ENCODE data around the gene KIF25. TPM values are rescaled to one million over a fixed set of nuclear protein-coding genes. Genes with fewer than 3 reads are reported as not detected.

KIF25 gene
- total RNA-seq, 1 donor from 2014 or later = not detected

DNA sequence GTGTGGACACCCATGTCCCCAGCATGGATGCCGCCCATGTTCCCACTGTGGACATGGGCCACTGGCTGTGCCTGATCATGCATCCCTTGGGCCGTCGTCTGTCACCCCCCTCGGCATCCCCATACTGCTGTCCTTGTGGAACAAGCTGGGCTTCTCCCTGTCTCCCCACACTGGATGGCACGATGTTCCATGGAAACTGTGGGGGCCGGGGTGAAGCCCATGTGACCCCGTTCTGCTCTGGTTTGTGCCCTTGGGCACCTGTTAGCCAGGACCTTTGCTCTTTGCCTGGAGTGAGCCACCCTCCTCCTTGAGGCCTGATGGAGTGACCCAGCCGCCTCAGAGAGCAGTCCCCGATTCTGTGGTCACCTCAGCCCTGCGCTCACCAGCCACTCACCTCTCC lies 89.1 kb downstream of the KIF25 start:
- intact Hi-C loops (cut with micrococcal nuclease) = no loop called here

DNA sequence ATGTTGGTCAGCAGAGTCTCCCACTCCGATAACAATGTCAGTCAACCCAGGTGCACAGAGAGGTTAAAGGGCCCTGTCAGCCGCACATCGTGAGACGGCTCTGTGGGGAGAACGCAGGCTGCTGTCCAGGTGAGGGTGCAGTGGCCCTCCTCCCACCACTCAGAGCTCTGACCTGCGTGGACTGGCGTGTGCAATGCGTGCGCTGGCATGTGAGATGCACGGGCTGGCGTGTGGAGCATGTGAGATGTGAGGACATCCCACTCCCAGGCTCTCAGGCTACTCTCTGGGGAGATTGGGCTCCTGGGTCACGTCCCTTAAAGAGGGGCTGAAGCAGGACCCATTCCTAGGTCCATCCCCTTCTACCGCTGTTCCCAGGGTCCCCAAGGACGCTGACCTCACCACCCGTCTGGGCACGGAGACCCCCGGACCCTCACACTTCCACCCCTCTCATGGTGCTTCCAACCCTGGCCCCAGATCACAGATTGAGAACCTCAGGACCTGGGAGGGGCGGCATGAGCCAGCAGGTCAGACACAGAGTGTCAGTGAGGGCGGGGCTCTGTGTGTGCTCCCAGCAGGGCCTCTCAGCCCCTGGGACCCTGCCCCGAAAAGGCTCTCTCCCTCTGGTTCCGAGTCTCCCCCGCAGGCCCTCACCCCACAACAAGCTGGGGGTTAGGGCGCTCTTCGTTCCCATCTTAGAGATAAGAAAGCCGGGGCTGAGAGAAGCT lies 90.1 kb downstream of the KIF25 start:
- intact Hi-C loops (cut with micrococcal nuclease) = no loop called here

DNA sequence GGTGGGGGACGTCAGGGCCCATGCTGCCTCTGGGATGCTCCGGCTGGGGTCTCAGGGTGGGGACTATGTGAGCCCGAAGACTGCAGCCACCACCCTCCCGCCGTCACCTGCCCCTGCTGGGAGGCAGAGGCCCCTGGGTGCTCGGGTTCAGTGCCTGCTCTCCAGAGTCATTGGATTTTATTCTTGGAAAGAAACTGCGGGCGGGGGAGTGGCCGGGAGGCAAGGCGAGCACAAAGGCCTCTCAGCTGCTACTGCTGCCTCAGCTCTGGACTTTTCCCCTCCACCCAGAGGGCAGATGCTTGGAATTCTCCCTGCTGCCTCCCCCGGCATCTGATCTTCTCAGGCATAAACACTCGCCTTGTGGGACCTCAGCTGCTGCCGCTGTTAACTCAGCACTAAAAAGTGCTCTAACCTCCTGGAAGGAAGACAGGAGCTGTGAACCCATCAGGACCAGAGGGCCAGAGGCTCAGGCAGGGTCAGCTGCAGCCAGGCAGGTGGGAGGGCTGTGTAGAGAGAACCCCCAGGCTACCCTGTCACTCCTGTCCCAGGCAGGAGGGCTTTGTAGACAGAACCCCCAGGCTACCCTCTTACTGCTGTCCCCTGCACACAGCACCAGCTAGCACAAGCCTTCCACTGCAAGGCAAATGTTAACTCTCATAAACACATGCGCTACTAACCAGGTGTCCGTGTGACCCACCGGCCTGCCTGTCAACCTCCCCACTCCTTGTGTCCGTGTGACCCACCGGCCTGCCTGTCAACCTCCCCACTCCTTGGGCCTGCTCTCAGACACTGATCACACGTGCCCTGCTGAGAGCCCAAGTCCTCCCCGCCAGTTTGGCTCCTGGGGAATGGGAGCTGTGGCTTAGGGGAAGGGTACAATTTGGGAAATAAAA lies 90.9 kb downstream of the KIF25 start:
- intact Hi-C loops (cut with micrococcal nuclease) = no loop called here

DNA sequence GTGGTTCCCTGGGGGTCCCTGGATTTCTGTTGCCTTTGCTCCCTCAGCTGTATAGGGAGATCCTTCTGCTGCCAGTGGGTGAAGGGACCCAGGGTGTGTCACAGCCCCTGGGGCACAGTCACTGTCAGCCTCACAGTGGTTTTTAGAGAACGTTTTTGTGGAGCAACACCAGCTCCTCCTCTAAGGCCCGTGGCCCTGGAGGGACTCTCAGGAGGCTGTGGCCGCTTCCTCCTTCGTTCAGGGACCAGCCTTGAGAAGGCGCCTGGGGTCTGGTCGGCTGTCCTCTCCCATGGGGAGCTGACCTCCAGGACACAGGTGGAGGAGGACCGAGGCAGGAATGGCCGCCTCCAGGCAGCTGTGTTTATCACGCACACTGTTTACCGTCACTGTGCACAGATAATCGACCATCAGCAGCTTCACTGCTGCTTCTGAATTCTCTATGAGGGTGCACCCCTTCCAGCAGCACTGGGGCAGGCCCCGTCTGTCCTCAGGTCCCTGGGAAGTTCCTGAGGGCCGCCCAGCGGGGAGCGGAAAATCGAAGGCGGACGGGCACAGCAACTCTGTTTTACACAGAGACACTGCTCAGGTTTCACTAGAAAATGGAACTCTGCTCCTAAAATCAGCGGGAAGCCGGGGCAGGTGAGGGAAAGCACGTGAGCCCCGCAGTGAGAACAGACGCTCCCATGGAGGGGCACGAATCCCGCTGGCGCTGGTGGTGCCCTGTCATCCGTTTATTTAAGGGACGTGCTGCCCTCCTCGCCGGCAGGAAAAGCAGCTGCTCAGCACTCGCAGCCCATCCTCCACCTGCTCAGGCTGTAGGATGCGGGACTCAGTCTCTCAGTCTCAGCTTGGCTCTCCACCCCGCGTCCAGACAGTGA lies 92.0 kb downstream of the KIF25 start:
- intact Hi-C loops (cut with micrococcal nuclease) = no loop called here

DNA sequence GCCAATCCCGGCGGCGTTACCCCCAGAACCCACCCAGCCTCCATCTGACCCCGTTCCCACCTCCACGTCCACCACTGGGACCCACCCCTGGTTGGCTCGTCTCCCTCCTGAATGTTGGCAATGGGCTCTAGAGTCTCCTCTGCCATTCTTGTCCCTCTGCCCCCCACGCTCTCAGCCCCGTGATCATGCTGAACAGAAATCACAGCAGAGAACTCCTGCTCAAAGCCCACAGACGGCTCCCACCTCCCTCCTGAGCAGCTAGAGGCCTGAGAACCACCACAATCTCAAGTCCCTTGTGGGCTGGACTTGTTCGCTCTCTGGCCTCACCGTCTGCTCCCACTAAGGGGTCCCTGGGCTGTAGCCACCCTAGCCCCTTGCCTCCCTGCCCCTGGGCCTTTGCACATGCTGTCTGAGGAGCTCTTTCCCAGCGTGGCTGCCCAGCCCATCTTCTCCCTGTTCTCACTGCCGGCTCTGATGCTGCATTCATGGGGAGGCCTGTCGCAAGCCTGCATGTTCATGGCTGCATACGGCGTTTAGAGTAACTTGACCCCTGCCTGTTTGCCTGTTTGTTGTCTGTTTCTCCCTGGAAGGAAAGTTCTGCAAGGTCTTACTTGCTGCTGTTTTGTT lies 92.7 kb downstream of the KIF25 start:
- intact Hi-C loops (cut with micrococcal nuclease) = no loop called here

DNA sequence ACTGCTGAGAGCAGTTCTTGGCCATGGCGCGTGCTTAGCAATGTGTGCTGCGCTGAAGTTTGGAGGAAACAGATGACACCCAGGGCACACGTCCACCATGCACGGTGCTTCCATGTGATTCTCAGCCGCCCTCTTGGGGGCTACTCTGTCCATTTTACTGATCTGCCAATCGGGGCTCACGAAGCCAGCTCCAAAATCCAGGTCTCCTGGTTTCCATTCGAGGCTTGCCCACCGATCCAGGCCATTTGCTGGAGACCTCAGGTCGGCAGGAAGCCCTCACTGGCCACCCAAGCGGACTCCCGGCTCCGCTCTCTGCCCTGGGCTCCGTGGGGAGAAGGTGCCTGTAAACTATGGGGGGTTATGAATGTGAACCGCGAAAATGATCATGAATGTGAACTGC lies 93.2 kb downstream of the KIF25 start:
- intact Hi-C loops (cut with micrococcal nuclease) = no loop called here

DNA sequence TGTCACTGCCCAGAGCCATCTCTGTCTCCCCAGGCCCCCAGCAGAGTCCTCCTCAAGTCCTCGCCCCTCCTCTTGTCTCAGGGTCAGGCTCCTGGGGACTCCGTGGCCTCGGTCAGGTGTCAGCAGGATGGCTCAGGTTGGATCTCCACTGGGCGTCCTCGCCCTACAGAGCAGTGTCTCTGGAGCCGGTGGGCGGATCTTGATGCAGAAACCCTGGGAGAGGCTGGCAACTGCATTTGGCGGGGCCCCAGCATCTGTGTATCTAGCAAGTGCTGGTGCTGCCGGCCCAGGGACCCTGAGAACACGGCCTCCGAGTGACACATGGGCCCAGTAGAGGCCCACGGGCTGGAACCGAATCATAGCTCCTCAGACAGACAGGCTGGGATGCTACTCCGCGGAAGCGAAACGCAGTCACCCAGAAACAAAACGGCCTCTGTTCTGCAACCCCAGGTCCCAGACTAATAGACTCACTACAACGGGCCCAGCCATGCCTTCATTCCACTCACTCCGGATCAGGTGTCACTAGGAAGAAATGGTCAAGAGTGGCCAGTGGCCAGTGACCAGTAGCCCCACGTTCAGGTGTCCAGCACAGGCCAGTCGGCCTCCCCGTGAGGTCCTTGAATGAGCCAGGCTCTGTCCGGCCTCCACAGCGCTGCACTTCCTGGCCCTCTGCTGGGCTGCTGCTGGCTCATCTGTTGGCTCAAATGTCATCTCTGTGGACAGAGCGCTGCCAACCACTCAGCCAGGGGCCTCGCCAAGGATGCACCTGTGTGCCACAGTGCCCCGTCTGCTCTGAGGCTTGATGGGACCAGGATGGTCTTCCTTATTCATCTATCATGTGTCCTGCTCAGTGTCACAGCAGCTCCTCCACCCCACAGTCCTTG lies 94.2 kb downstream of the KIF25 start:
- intact Hi-C loops (cut with micrococcal nuclease) = no loop called here

DNA sequence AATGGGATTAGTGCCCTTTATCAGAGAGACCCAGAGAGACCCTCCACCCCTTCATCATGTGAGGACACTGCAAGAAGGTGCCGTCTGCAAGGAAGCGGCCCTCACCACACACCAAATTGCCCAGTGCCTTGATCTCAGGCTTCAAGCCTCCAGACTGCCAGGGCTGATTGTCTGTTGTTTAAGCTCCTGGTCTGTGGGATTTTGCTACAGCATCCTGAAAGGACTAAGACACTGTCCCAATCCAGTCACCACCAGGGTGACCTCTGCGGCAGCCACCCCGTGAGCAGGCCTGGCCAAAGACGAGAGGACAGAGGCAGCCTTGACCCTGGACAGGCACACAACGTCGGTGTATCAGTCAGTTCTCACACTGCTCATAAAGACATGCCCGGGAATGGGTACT lies 95.1 kb downstream of the KIF25 start:
- intact Hi-C loops (cut with micrococcal nuclease) = no loop called here

DNA sequence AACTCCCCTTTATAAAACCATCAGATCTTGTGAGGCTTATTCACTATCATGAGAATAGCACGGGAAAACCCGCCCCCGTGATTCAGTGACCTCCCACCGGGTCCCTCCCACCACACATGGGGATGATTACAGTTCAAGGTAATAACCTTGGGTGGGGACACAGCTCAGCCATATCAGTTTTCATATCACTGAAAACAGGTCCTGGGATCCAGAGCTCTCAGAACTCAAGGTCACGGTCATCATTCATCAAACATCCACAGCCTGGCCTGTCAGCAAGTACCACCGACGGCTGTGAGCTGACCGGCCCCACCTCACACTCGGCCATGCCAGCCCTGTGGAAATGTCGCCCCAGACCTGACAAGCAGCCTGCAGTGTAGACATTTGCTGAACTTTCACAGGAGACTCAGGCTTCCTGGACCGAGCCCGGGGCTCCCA lies 95.6 kb downstream of the KIF25 start:
- intact Hi-C loops (cut with micrococcal nuclease) = no loop called here

DNA sequence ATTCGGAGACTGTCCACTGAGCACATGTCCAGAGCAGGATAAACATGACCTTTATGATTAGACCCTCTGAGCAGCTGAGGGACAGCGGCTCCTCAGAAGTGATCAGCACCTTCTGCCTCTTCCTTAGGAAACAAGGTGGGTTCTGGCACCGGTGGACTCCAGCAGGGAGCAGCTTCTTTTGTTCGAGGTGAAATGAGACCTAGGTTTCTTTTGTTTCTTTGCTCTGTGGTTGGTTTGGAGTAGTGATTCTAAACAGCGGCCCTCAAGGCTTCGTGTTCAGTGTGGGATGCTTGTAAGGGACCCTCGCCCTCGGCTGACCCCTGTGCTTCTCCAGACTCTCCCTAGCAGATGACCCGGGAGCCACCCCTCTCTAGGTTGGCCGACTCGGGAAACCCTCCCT lies 96.2 kb downstream of the KIF25 start:
- intact Hi-C loops (cut with micrococcal nuclease) = no loop called here

Other genes with a start within 250 kb of the KIF25 start
- 18.1 and 18.4 TPM in 2 replicates for gene AFDN, start 170.8 kb upstream of the KIF25 start, total RNA-seq
- not detected in 2 replicates for gene FRMD1, start 81.5 kb downstream of the KIF25 start, total RNA-seq